Cardiac fibroblast (primary cell): ENCODE measurements around the gene PEMT.

Experiments used
- DNase-seq, 2 donors: peaks; one replicate each; pipeline versions ENCODE4 v3.0.0 to v3.0.0-alpha.2; 2010; ENCODE audit warnings: low read depth in 2 of 2
- H3K4me3 ChIP-seq, 2 donors: replicated peaks in 1 of 2; 1 replicate in 1 of 2; 2 replicates in 1 of 2; pipeline ENCODE4 v1.5.1; 2011; ENCODE audit warnings: low read depth in 2 of 2, low read length in 2 of 2, mild to moderate bottlenecking in 2 of 2, moderate library complexity in 1 of 2
- TF ChIP-seq, protein P1 (sequence below): IDR thresholded peaks from one replicate; pipeline ENCODE4 v1.5.1; 2011; ENCODE audit warnings: low read depth, mild to moderate bottlenecking, low read length, inconsistent platforms

The PEMT gene

DNA sequence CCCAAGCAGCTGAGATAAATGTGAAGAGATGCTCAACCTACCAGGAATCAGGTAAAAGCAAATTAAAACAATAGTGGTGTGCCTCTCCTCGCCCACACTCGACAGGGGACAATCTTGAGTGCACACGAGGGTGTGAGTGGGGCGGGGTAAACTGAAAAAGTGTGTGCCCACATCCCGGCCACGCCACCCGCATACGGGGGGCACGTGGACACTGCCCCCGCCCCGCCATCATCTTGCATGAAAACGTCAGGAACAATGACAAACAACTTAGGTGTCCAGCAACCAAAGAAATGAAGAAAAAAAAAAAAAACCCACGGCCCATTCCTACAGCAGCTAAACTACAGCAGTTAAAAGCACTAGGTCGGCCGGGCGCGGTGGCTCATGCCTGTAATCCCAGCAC, 14.1 kb downstream of the PEMT start:
- DNase-seq, result no peak
- TF ChIP-seq, protein P1, sequence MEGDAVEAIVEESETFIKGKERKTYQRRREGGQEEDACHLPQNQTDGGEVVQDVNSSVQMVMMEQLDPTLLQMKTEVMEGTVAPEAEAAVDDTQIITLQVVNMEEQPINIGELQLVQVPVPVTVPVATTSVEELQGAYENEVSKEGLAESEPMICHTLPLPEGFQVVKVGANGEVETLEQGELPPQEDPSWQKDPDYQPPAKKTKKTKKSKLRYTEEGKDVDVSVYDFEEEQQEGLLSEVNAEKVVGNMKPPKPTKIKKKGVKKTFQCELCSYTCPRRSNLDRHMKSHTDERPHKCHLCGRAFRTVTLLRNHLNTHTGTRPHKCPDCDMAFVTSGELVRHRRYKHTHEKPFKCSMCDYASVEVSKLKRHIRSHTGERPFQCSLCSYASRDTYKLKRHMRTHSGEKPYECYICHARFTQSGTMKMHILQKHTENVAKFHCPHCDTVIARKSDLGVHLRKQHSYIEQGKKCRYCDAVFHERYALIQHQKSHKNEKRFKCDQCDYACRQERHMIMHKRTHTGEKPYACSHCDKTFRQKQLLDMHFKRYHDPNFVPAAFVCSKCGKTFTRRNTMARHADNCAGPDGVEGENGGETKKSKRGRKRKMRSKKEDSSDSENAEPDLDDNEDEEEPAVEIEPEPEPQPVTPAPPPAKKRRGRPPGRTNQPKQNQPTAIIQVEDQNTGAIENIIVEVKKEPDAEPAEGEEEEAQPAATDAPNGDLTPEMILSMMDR, result no peak
- H3K4me3 ChIP-seq, result no peak overlapping the region

DNA sequence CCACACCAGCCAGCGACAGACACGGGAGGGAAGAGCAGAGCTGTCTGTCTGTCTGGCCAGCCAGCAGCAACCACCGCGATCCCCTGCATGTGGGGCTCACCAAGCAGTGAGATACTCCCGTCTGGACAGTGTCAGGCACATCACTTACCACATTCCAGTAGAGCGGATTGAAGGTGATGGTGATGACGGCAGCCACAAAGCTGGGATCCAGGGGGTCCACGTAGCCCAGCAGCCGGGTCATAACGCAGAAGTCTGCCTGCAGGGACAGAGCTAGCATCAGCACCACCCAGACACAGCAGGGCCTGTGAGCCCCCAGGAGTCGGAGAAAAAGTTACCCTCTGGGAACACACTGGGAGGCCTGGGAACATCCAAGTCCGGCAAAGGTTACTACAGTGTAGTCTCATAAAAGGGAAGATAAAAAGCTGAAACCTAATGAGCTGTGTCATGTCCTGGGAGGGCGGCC, 14.7 kb downstream of the PEMT start:
- TF ChIP-seq, protein P1, result no peak
- DNase-seq, result no peak
- no peak overlapping the region for H3K4me3 ChIP-seq

DNA sequence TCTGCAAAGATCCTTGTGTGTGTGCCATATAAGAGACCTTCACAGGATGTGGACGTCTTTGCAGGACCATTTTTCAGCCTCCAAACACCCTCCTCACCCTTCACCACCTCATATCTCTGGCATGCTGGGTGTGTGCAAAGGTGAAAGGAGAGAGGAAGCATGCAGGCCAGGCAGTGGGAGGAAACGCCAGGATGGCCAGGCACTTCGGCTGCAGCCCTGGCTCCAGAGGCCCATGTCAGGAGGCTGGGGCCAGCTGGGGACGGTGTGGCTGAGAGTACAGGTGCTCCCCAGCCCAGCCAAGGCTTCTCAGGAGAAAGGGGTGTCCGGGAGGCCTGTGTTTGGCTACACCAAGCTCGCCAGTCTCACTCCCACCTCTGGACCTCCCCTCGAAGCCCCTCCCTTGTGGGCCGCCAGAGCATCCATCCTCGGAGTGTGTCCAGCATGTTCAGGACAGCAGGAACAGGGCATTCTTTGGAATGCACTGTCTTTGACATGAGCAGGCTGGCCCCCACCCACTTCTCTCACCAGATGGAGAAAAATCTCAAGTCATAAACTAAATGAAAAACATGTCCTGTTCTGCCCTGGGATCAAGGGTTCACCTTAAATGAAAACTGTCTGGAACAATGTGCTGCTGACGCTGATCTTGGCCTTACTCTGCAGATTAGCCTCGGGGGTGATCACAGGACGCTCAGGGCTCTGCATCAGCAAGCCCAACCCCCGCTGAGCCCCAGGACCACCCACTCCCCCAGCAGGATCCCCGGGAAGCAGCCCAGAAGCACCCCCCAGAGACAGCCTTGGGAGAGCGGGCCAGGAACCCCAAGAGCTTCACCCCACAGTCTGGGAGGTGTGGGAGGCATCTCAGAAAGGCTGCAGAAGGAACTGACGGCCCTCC, 15.9 kb downstream of the PEMT start:
- DNase-seq, result no peak
- H3K4me3 ChIP-seq, result no peak overlapping the region
- TF ChIP-seq, protein P1, result no peak

DNA sequence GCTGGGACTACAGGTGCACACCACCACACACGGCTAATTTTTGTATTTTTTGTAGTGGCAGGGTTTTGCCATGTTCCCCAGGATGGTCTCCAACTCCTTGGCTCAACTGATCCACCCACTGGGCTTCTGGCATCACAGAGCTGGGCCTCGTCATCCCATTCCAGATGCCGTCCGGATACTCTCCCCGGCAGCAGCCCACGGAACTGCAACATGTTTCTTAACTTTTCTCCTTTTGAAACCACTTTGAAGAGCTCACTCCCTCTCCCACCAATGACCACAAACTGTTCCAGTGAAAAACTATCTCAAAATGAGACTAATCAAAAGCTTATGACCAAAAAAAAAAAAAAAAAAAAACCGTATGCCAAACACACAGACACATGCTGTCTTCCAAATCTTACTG, 17.6 kb downstream of the PEMT start:
- no peak for DNase-seq
- no peak overlapping the region for H3K4me3 ChIP-seq
- TF ChIP-seq, protein P1, result no peak

DNA sequence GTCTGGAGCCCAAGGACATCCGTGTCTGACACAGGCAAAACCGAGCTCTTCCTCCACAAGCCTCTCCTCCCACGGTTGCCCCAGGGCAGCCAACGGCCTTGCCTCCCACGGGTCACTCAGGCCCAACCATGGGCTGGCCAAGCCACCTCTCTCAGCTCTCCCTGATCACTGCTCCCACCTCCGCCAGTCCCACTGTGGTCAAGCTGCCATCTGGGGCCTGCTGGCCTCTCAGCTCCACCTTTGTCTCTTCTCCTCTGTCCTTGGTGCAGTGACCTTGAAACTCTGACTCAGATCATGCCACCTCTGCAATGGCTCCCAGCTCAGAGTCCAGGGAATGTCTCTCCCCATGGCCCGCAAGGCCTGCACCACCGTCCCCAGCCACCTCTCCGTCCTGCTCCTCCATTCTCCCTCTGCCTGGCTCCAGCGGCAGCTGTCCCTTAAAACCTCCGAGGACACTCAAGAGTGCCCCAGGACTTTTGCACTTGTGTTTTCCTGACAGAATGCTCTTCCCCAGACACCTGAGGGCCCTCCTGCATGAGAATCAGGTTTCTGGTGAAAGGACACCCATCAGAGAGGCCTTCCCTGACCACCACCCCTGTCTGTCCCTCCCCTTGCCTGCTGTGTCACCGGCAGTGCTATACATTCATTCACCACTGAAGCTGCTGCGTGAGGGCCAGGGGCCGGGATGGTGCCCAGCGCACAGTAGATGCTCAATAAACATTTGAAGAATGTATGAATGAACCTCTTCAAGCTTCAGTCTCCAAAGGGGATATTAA, 19.3 kb downstream of the PEMT start:
- no peak for DNase-seq
- no peak overlapping the region for H3K4me3 ChIP-seq
- TF ChIP-seq, protein P1, result no peak

DNA sequence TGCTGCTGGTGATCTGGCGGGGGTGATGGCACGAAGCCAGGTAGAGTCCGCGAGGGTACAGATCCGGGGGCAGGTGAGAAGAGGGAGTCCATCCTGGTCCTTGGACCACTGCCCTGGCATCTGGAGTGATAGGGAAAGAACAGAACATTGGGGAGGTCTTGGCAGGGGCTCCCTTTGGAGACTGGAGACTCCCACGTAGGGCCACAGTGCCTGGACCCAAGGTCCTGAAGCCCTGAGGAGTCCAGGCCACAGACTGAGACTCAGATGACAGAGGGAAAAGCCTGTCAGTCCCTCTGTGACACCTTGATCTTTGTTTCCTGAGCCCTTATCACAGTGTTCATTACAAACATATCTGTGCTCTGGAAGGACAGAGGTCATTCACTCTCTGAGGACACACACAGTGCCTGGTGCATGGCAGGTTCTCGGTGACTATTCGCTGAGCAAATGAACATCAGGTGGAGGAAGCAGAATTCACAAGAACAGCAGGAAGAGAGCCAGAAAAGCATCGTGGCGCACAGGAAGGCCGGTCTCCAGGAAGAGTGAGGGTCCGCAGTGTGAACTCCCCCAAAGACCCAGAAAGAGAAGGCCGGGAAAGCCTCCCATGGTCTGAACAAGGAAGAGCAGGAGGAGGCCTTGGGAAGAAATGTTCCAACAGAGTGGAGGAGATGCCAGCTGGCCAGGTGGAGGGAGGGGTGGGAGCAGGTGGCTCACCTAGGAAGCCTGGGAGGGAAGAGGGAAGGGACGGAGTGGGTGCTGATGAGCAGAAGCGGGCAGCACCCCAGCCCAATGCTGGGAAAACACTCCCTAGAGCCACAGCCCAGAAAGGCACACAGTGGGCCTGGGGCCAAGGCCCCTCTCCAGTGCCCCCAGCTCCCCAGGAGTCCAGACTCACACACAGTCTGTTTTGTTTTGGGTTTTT, 20.5 kb downstream of the PEMT start:
- TF ChIP-seq, protein P1, result no peak
- no peak overlapping the region for H3K4me3 ChIP-seq
- DNase-seq, result no peak
